HepG2 (cell line): ENCODE data around the gene CCDC85A. TPM values are rescaled to one million over a fixed set of nuclear protein-coding genes. Genes with fewer than 3 reads are reported as not detected.

Experiments used
- ATAC-seq: fragments of 200-7000 bp; cut with Tn5 transposase; 3 replicates; pipeline ENCODE4 v1.9.1; 2020; ENCODE audit warnings: mild to moderate bottlenecking, moderate library complexity
- BruUV-seq: library from RNA; stranded (reverse); fragments of 400-500 nt; replicated peaks from 2 replicates; lab custom pipeline; 2021; lab: Mats Ljungman, UMichigan
- CTCF ChIA-PET: fragments of 300-600 bp; formaldehyde crosslinking; extraction: SDS; loops from one replicate; lab custom pipeline; 2021; ENCODE audit warnings: low total read pairs, inconsistent platforms, low intra/inter-chr PET ratio; lab: Yijun Ruan, JAX
- POLR2A ChIA-PET: fragments of 350-600 bp; sonication (Branson Sonifier 250); formaldehyde crosslinking; loops from one replicate; lab custom pipeline; 2020; ENCODE audit warnings: antibody characterized with exemption, inconsistent platforms; lab: Yijun Ruan, JAX
- DNase-seq: peaks from one replicate; pipeline ENCODE4 v3.0.0-alpha.2; 2015; ENCODE audit warnings: low spot score
- FAIRE-seq: peaks from 3 replicates; lab custom pipeline; 2011; peaks lifted over from hg19 to GRCh38; lab: Jason Lieb, UNC
- H2AFZ ChIP-seq: one replicate; pipeline ENCODE4 v1.6.1; 2011; ENCODE audit warnings: low read length, inconsistent platforms
- H3K27ac ChIP-seq: fragments of 300-600 bp; 3 replicates; pipeline ENCODE4 v1.8.0; 2011; ENCODE audit warnings: mixed run types, mild to moderate bottlenecking, mixed read lengths, low read length, inconsistent platforms; ENCODE audit not compliant: insufficient read depth; ENCODE audit errors: extremely low read length
- H3K27me3 ChIP-seq, 2 experiments: fragments of 200-600 bp in 1 of 2; 2 replicates in 1 of 2; 3 replicates in 1 of 2; pipeline versions ENCODE4 v1.6.0 to v1.8.0; 2011; ENCODE audit warnings: low read length in 2 of 2, mild to moderate bottlenecking in 2 of 2, moderate library complexity in 2 of 2, inconsistent platforms in 1 of 2; ENCODE audit not compliant: insufficient read depth in 2 of 2, control insufficient read depth in 1 of 2
- H3K36me3 ChIP-seq, 2 experiments: fragments of 200-600 bp in 1 of 2; replicated peaks in 1 of 2; 2 replicates in 1 of 2; 3 replicates in 1 of 2; pipeline versions ENCODE4 v1.5.1 to v1.8.0; 2011; ENCODE audit warnings: low read length in 2 of 2, inconsistent platforms in 1 of 2; ENCODE audit not compliant: insufficient read depth in 2 of 2, control insufficient read depth in 1 of 2
- H3K4me1 ChIP-seq: 2 replicates; pipeline ENCODE4 v1.5.1; 2012; ENCODE audit warnings: low read length, inconsistent platforms; ENCODE audit not compliant: insufficient read depth
- H3K4me2 ChIP-seq: 2 replicates; pipeline ENCODE4 v1.6.0; 2011; ENCODE audit warnings: low read depth, low read length, inconsistent platforms
- H3K4me3 ChIP-seq, 3 experiments: fragments of 200-600 bp in 1 of 3; sonication (generic), shearing (Covaris generic) in 1 of 3; replicated peaks in 1 of 3; 2 replicates each; pipeline ENCODE4 v1.5.1; 2011 to 2016; ENCODE audit warnings: low read length in 3 of 3, inconsistent platforms in 2 of 3, low read depth in 2 of 3, mild to moderate bottlenecking in 2 of 3, control low read depth in 1 of 3, mixed read lengths in 1 of 3; ENCODE audit not compliant: insufficient read depth in 1 of 3
- H3K79me2 ChIP-seq: one replicate; pipeline ENCODE4 v1.6.1; 2011; ENCODE audit warnings: low read length, inconsistent platforms; ENCODE audit not compliant: insufficient read depth
- H3K9ac ChIP-seq: 2 replicates; pipeline ENCODE4 v1.6.0; 2011; ENCODE audit warnings: mild to moderate bottlenecking, low read depth, low read length, inconsistent platforms; ENCODE audit not compliant: insufficient read depth
- H3K9me3 ChIP-seq: 2 replicates; pipeline ENCODE4 v1.5.1; 2012; ENCODE audit warnings: mild to moderate bottlenecking, low read length
- H4K20me1 ChIP-seq: 2 replicates; pipeline ENCODE4 v1.6.0; 2011; ENCODE audit warnings: inconsistent platforms, mild to moderate bottlenecking, low read length, moderate library complexity; ENCODE audit not compliant: insufficient read depth
- ETV6 ChIP-seq: sonication (generic); formaldehyde crosslinking; conservative IDR thresholded peaks from 2 replicates; pipeline ENCODE4 v1.4.0; 2020; ENCODE audit warnings: missing genetic modification reagents
- KAT7 ChIP-seq: IDR thresholded peaks from 2 replicates; pipeline ENCODE4 v1.6.1; 2018; ENCODE audit warnings: borderline replicate concordance, missing compliant biosample characterization
- MAX ChIP-seq: IDR thresholded peaks from 2 replicates; pipeline ENCODE4 v1.6.1; 2012; ENCODE audit warnings: inconsistent platforms
- MTERF4 ChIP-seq: sonication (generic); formaldehyde crosslinking; IDR thresholded peaks from 2 replicates; pipeline ENCODE4 v1.8.0; 2023; ENCODE audit warnings: mild to moderate bottlenecking, missing genetic modification reagents
- REST ChIP-seq, 2 experiments: IDR thresholded peaks; 2 replicates each; pipeline ENCODE4 v1.6.1; 2011 to 2012; ENCODE audit warnings: low read length in 2 of 2, borderline replicate concordance in 1 of 2, low read depth in 1 of 2, mild to moderate bottlenecking in 1 of 2, moderate library complexity in 1 of 2
- THRA ChIP-seq: sonication (generic); formaldehyde crosslinking; IDR thresholded peaks from 2 replicates; pipeline ENCODE4 v1.4.0; 2020; ENCODE audit warnings: missing genetic modification reagents, borderline replicate concordance
- ZNF143 ChIP-seq: sonication (generic); formaldehyde crosslinking; IDR thresholded peaks from 2 replicates; pipeline ENCODE4 v1.4.0; 2020; ENCODE audit warnings: missing genetic modification reagents
- ZNF275 ChIP-seq: sonication (generic); formaldehyde crosslinking; IDR thresholded peaks from 2 replicates; pipeline ENCODE4 v1.8.0; 2022; ENCODE audit warnings: missing genetic modification reagents, mild to moderate bottlenecking, inconsistent platforms, borderline replicate concordance
- ZNF335 ChIP-seq: sonication (generic); formaldehyde crosslinking; IDR thresholded peaks from 2 replicates; pipeline ENCODE4 v1.4.0; 2020; ENCODE audit warnings: missing genetic modification reagents
- ZNF547 ChIP-seq: sonication (generic); formaldehyde crosslinking; IDR thresholded peaks from 2 replicates; pipeline ENCODE4 v1.5.1; 2020; ENCODE audit warnings: mild to moderate bottlenecking, missing genetic modification reagents
- ZNF576 ChIP-seq: sonication (generic); formaldehyde crosslinking; IDR thresholded peaks from 2 replicates; pipeline ENCODE4 v1.4.0; 2020; ENCODE audit warnings: mild to moderate bottlenecking, missing genetic modification reagents
- ZNF713 ChIP-seq: sonication (generic); formaldehyde crosslinking; IDR thresholded peaks from 2 replicates; pipeline ENCODE4 v1.4.0; 2020; ENCODE audit warnings: mild to moderate bottlenecking, missing genetic modification reagents
- WGBS: methylation state at CpG from one replicate; pipeline ENCODE4 v1.1.6; 2017; ENCODE audit warnings: low lambda C conversion rate; 5-methylcytosine and 5-hydroxymethylcytosine counted together
- in situ Hi-C: cut with HindIII; loops from 2 replicates; pipeline ENCODE4 v1.10.0; 2017; ENCODE audit warnings: low pct_unique_long_range_greater_than_20kb; ENCODE audit not compliant: extremely low pct_ligation_motif_present
- intact Hi-C: fragments of 100-400 bp; cut with micrococcal nuclease; formaldehyde crosslinking; loops from one replicate; pipeline ENCODE4 v1.10.0; 2022; ENCODE audit not compliant: unreplicated experiment
- polyA plus RNA-seq, 8 experiments: library from polyadenylated mRNA; depleted of rRNA in 3 of 8; stranded (reverse) in 7 of 8; unstranded in 1 of 8; fragments of >200 nt; fragmentation: Illumina TruSeq in 4 of 8; extraction: Trizol in 4 of 8; gene quantifications; 2 replicates each; pipeline versions ENCODE4 v1.2.1 to v1.2.3, GENCODE V29; 2011 to 2016; ENCODE audit warnings: low read depth in 4 of 8, missing spikeins in 1 of 8, mixed read lengths in 1 of 8; ENCODE audit not compliant: insufficient read depth in 1 of 8
- total RNA-seq, 5 experiments: library from RNA; depleted of rRNA; stranded (reverse); fragments of >200 nt; fragmentation: Illumina TruSeq; extraction: Trizol; gene quantifications; 2 replicates each; pipeline ENCODE4 v1.2.3, GENCODE V29; 2016; ENCODE audit warnings: low read depth in 1 of 5

The CCDC85A gene
- total and polyA plus RNA-seq, 2 of the 13 experiments (the other 11 are each of a cell fraction or from before 2014, with no cell fraction given), result not detected

GRCh38 chr2:56364902-56365301, 181.1 kb downstream of the CCDC85A start (continued):
- no peak for TF ChIP-seq REST (IDR thresholded peaks at IDR 0.05; ENCODE audit: borderline replicate concordance in 1 of 2, low read depth in 1 of 2, low read length in 2 of 2)
- no peak for TF ChIP-seq MAX
- TF ChIP-seq ZNF143, result no peak
- TF ChIP-seq ETV6 (CRISPR knock-in tag), result no peak
- no peak for TF ChIP-seq ZNF576 (CRISPR knock-in tag)
- TF ChIP-seq, all 625 proteins: peak for 0

- in situ Hi-C loops, result no loop called here
- no peak for FAIRE-seq
- POLR2A ChIA-PET, result no interaction called here
- TF ChIP-seq ZNF547 (CRISPR knock-in tag) (no peak), THRA (CRISPR knock-in tag) (no peak), KAT7 (CRISPR knock-in tag) (no peak), MTERF4 (no peak), ZNF275 (no peak), ZNF713 (CRISPR knock-in tag) (no peak), ZNF335 (CRISPR knock-in tag) (no peak)
These were observed 185.5 kb downstream of the CCDC85A start for GRCh38 chr2:56369316-56369715.

More at GRCh38 chr2:56369316-56369715, 185.5 kb downstream of the CCDC85A start:
- H4K20me1 ChIP-seq, result no peaks in the 10 kb centered on the region
- intact Hi-C loops, result no loop called here
- WGBS, result 3% methylated on average over 2 of the region's 2 CpGs
- ATAC-seq (no peak), DNase-seq (no peak)
- H3K36me3 ChIP-seq, result no peaks in the 10 kb centered on the region
- no peaks in the 10 kb centered on the region for H3K4me1 ChIP-seq
- H3K27me3 ChIP-seq, result no peaks in the 10 kb centered on the region
- no peak overlapping the region for H3K4me3 ChIP-seq
- CTCF ChIA-PET, result no interaction called here
- no peak overlapping the region for H3K4me2 ChIP-seq
- no peaks in the 10 kb centered on the region for H3K9me3 ChIP-seq
- H3K27ac ChIP-seq, result no peak overlapping the region
- no peak overlapping the region for H3K9ac ChIP-seq
- H3K79me2 ChIP-seq, result no peaks in the 10 kb centered on the region
- BruUV-seq, result no TSS peak
- no peak overlapping the region for H2AFZ ChIP-seq
